Measurements from ENCODE around the gene HINT1.
"Not testable (repeated sequence)": the region's sequence is repeated elsewhere in the genome, so short reads cannot be mapped to it uniquely, and the experiment has no call there.

HINT1 gene

GRCh38 chr5:131156385-131156784 lies 8.7 kb downstream of the HINT1 start:
- H3K9me3 Mint-ChIP-seq: no peaks in the 10 kb centered on the region
- peaks cover 13% of the 10 kb centered on the region for H3K4me1 Mint-ChIP-seq
- ATAC-seq: no peak
- no peaks in the 10 kb centered on the region for H3K27me3 Mint-ChIP-seq
- H3K27ac Mint-ChIP-seq: no peak overlapping the region
- H3K4me3 Mint-ChIP-seq: no peak overlapping the region
- H3K36me3 Mint-ChIP-seq: peaks cover 38% of the 10 kb centered on the region

DNA sequence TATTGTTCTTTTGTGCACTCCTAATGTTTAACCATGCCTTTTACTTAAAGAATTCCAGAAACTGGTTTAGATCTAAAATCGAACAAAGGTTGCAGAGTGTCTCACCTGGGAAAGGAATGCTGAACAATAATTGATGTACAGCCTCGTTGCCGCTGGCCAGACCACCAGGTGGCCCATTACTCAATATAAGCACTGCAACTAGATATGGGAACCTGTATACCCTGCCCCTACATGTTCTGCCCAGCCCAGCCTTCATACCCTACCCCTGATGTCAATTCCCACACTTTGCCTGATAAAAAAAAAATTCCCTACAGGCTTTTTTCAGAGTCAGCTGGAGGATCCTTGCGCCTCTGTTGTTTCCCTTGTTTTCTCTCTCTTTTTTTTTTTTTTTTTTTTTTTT lies 13.8 kb downstream of the HINT1 start:
- no peaks in the 10 kb centered on the region for H3K9me3 Mint-ChIP-seq
- no peak overlapping the region for H3K27ac Mint-ChIP-seq
- H3K4me3 Mint-ChIP-seq: no peak overlapping the region

GRCh38 chr5:131150408-131150807 lies 14.6 kb downstream of the HINT1 start:
- no peaks in the 10 kb centered on the region for H3K36me3 Mint-ChIP-seq
- H3K27ac Mint-ChIP-seq: no peak overlapping the region
- H3K4me1 Mint-ChIP-seq: no peaks in the 10 kb centered on the region
- no peaks in the 10 kb centered on the region for H3K9me3 Mint-ChIP-seq
- H3K4me3 Mint-ChIP-seq: no peak overlapping the region
- ATAC-seq: no peak
- H3K27me3 Mint-ChIP-seq: no peaks in the 10 kb centered on the region

More for the DNA sequence above, 13.8 kb downstream of the HINT1 start:
- ATAC-seq: no peak
- Mint-ChIP-seq H3K36me3 (no peaks in the 10 kb centered on the region), H3K4me1 (no peaks in the 10 kb centered on the region), H3K27me3 (no peaks in the 10 kb centered on the region)

DNA sequence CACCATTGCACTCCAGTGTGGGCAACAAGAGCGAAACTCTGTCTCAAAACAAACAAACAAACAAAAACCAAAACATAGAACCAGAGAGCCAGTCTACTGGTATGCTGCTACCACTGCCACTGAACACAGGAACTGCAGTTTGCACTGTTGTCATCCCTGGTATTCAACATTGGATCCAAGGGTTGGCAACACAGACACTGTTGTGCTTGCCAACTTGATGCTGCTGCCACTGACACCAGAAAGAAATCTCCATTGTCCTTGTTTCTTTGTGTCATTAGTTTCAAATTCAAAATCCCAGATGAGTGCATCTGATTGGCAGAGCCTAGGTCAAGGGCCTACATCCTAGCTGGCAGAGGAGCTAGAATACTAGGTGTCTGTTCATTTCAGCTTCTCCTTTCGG lies 16.2 kb downstream of the HINT1 start:
- no peaks in the 10 kb centered on the region for H3K27me3 Mint-ChIP-seq
- no peaks in the 10 kb centered on the region for H3K36me3 Mint-ChIP-seq
- no peak overlapping the region for H3K27ac Mint-ChIP-seq

DNA sequence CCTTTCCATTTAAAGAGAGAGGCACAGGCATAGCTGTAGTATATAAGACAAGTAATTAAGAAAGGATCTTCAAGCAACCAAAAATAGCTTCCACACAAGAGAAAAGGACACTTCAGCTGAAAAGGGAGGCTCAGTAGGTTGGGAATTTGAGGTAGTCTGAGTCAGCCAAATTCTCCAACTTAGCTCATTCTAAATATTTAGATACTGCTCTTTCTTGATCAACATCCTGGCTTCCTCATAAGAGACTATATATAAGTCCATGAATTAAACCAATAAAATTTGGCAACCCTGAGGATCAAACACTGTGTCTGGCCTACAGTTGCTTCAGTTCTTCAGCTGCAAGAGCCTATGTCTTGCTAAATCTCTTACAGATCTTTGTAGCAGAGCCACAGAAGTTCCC lies 17.8 kb downstream of the HINT1 start:
- H3K27me3 Mint-ChIP-seq: no peaks in the 10 kb centered on the region
- H3K36me3 Mint-ChIP-seq: no peaks in the 10 kb centered on the region
- no peak overlapping the region for H3K27ac Mint-ChIP-seq
- no peaks in the 10 kb centered on the region for H3K9me3 Mint-ChIP-seq
- H3K4me3 Mint-ChIP-seq: no peak overlapping the region
- no peaks in the 10 kb centered on the region for H3K4me1 Mint-ChIP-seq
- no peak for ATAC-seq

More for the DNA sequence above, 16.2 kb downstream of the HINT1 start:
- H3K4me1 Mint-ChIP-seq: no peaks in the 10 kb centered on the region
- no peak for ATAC-seq
- no peak overlapping the region for H3K4me3 Mint-ChIP-seq
- no peaks in the 10 kb centered on the region for H3K9me3 Mint-ChIP-seq

GRCh38 chr5:131142970-131143617 lies 22.0 kb downstream of the HINT1 start:
- H3K27ac Mint-ChIP-seq: no peak overlapping the region
- H3K27me3 Mint-ChIP-seq: peaks cover 10% of the 10 kb centered on the region
- ATAC-seq: no peak
- H3K4me1 Mint-ChIP-seq: no peaks in the 10 kb centered on the region
- no peaks in the 10 kb centered on the region for H3K36me3 Mint-ChIP-seq
- H3K9me3 Mint-ChIP-seq: no peaks in the 10 kb centered on the region
- no peak overlapping the region for H3K4me3 Mint-ChIP-seq

- Mint-ChIP-seq H3K36me3 (no peaks in the 10 kb centered on the region), H3K4me1 (no peaks in the 10 kb centered on the region), H3K27me3 (peaks cover 29% of the 10 kb centered on the region), H3K4me3 (no peak overlapping the region), H3K27ac (no peak overlapping the region), H3K9me3 (peaks cover 2% of the 10 kb centered on the region)
- ATAC-seq: no peak
Observed at GRCh38 chr5:131139321-131139720, 25.7 kb downstream of the HINT1 start.

GRCh38 chr5:131138406-131138805 lies 26.6 kb downstream of the HINT1 start:
- not testable (repeated sequence) for H3K4me1 Mint-ChIP-seq, H3K27ac Mint-ChIP-seq, H3K9me3 Mint-ChIP-seq, H3K4me3 Mint-ChIP-seq, H3K36me3 Mint-ChIP-seq, ATAC-seq
- peaks cover 29% of the 10 kb centered on the region for H3K27me3 Mint-ChIP-seq

GRCh38 chr5:131133091-131133490 lies 32.0 kb downstream of the HINT1 start:
- not testable (repeated sequence) for H3K36me3 Mint-ChIP-seq, H3K9me3 Mint-ChIP-seq, H3K4me3 Mint-ChIP-seq, H3K4me1 Mint-ChIP-seq, ATAC-seq, H3K27ac Mint-ChIP-seq
- peaks cover 19% of the 10 kb centered on the region for H3K27me3 Mint-ChIP-seq

GRCh38 chr5:131129306-131129705 lies 35.8 kb downstream of the HINT1 start:
- H3K36me3 Mint-ChIP-seq: peaks cover 6% of the 10 kb centered on the region
- no peak overlapping the region for H3K4me3 Mint-ChIP-seq
- peaks cover 20% of the 10 kb centered on the region for H3K27me3 Mint-ChIP-seq
- peaks cover 5% of the 10 kb centered on the region for H3K9me3 Mint-ChIP-seq
- ATAC-seq: no peak
- H3K27ac Mint-ChIP-seq: no peak overlapping the region
- no peaks in the 10 kb centered on the region for H3K4me1 Mint-ChIP-seq

DNA sequence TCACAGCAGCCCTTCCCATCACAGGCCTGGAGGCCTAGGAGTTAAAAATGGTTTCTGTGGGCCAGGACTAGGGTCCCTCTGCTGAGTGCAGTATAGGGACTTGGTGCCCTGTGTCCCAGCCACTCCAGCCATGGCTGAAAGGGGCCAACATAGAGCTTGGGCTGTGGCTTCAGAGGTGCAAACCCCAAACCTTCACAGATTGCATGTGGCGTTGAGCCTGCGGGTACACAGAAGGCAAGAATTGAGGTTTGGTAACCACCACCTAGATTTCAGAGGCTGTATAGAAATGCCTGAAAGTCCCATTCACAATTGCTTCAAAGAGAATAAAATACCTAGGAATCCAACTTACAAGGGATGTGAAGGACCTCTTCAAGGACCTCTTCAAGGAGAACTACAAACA lies 37.8 kb downstream of the HINT1 start:
- H3K4me3 Mint-ChIP-seq, H3K9me3 Mint-ChIP-seq, ATAC-seq, H3K27ac Mint-ChIP-seq, H3K4me1 Mint-ChIP-seq: not testable (repeated sequence)
- Mint-ChIP-seq H3K27me3 (peaks cover 21% of the 10 kb centered on the region), H3K36me3 (peaks cover 11% of the 10 kb centered on the region)

- Mint-ChIP-seq H3K27ac (no peak overlapping the region), H3K27me3 (peaks cover 19% of the 10 kb centered on the region), H3K36me3 (no peaks in the 10 kb centered on the region), H3K4me1 (peaks cover 7% of the 10 kb centered on the region), H3K4me3 (no peak overlapping the region), H3K9me3 (peaks cover 5% of the 10 kb centered on the region)
- ATAC-seq: no peak
Observed at GRCh38 chr5:131114754-131115153, 50.3 kb downstream of the HINT1 start.

GRCh38 chr5:131112424-131112823 lies 52.6 kb downstream of the HINT1 start:
- H3K9me3 Mint-ChIP-seq: no peaks in the 10 kb centered on the region
- no peak overlapping the region for H3K27ac Mint-ChIP-seq
- ATAC-seq: no peak
- no peak overlapping the region for H3K4me3 Mint-ChIP-seq
- peaks cover 9% of the 10 kb centered on the region for H3K27me3 Mint-ChIP-seq
- no peaks in the 10 kb centered on the region for H3K36me3 Mint-ChIP-seq
- H3K4me1 Mint-ChIP-seq: no peaks in the 10 kb centered on the region

DNA sequence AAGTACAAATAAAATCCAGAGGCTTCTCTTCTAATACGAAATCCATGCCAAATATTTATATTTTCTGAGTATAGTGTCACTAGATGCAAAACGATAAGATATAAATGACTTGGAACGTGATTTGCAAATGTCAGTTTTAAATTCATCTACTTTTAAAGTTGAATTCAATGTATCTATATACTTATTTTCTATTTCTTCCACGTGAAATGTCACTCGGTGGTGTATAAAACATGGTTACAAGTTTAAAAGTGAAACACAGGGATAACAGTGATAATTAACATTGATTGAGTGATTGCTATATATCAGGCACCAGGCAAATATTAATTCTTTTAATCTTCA lies 54.8 kb downstream of the HINT1 start:
- Mint-ChIP-seq H3K36me3 (no peaks in the 10 kb centered on the region), H3K9me3 (no peaks in the 10 kb centered on the region), H3K27ac (no peak overlapping the region), H3K4me3 (no peak overlapping the region), H3K27me3 (peaks cover 9% of the 10 kb centered on the region), H3K4me1 (no peaks in the 10 kb centered on the region)
- ATAC-seq: no peak

GRCh38 chr5:131109540-131110255 lies 55.4 kb downstream of the HINT1 start:
- H3K27me3 Mint-ChIP-seq: peaks cover 9% of the 10 kb centered on the region
- H3K27ac Mint-ChIP-seq: no peak overlapping the region
- no peak overlapping the region for H3K4me3 Mint-ChIP-seq
- H3K9me3 Mint-ChIP-seq: no peaks in the 10 kb centered on the region
- no peak for ATAC-seq
- H3K4me1 Mint-ChIP-seq: no peaks in the 10 kb centered on the region
- H3K36me3 Mint-ChIP-seq: no peaks in the 10 kb centered on the region

All from stimulated activated memory B cell treated with anti-CD40 and anti-IgM and Interleukin-4, amounts not matched to agents 10 μg/mL and 1 μg/mL and 100 μg/mL, for 72 hours (primary cell).